Measurements from ENCODE around the gene CCDC91. TPM values are rescaled to one million over a fixed set of nuclear protein-coding genes. Genes with fewer than 3 reads are reported as not detected.
"Not testable (repeated sequence)": the region's sequence is repeated elsewhere in the genome, so short reads cannot be mapped to it uniquely, and the experiment has no call there.

The CCDC91 gene
- total and polyA plus RNA-seq, 2 donors = 34.7 to 60.2 TPM

GRCh38 chr12:28374556-28374955 is 184.3 kb downstream of the CCDC91 start:
- H3K4me1 ChIP-seq (ENCODE audit: control insufficient read depth in 2 of 2, insufficient read depth in 2 of 2, low read length in 2 of 2) = no peaks in the 10 kb centered on the region
- peaks cover 3 to 8% of the 10 kb centered on the region in 2 donors for H3K36me3 ChIP-seq (ENCODE audit: control insufficient read depth in 2 of 2, insufficient read depth in 2 of 2, low read length in 1 of 2)
- H3K4me3 ChIP-seq (ENCODE audit: low read length in 2 of 2) = no peak overlapping the region
- DNase-seq (ENCODE audit: low read depth in 6 of 9, low spot score in 9 of 9) = no peak
- H3K27ac ChIP-seq (ENCODE audit: low read depth in 1 of 2, low read length in 1 of 2) = no peak overlapping the region
- no peaks in the 10 kb centered on the region for H3K27me3 ChIP-seq (ENCODE audit: control insufficient read depth in 2 of 2, insufficient read depth in 1 of 2, low read length in 1 of 2)
- H3K9me3 ChIP-seq (ENCODE audit: control insufficient read depth in 2 of 2, insufficient read depth in 1 of 2, low read length in 1 of 2) = peaks cover 4 to 6% of the 10 kb centered on the region in 2 donors

- DNase-seq (ENCODE audit: low read depth in 6 of 9, low spot score in 9 of 9) = no peak
- Histone ChIP-seq H3K9me3 (ENCODE audit: control insufficient read depth in 2 of 2, insufficient read depth in 1 of 2, low read length in 1 of 2) (no peaks in the 10 kb centered on the region), H3K36me3 (ENCODE audit: control insufficient read depth in 2 of 2, insufficient read depth in 2 of 2, low read length in 1 of 2) (no peaks in the 10 kb centered on the region), H3K4me3 (ENCODE audit: low read length in 2 of 2) (no peak overlapping the region), H3K27ac (ENCODE audit: low read depth in 1 of 2, low read length in 1 of 2) (no peak overlapping the region), H3K27me3 (ENCODE audit: control insufficient read depth in 2 of 2, insufficient read depth in 1 of 2, low read length in 1 of 2) (no peaks in the 10 kb centered on the region), H3K4me1 (ENCODE audit: control insufficient read depth in 2 of 2, insufficient read depth in 2 of 2, low read length in 2 of 2) (no peaks in the 10 kb centered on the region)
Observed at GRCh38 chr12:28378736-28379135, 188.5 kb downstream of the CCDC91 start.

- not testable (repeated sequence) for H3K4me3 ChIP-seq (ENCODE audit: low read length in 2 of 2); H3K4me1 ChIP-seq (ENCODE audit: control insufficient read depth in 2 of 2, insufficient read depth in 2 of 2, low read length in 2 of 2); DNase-seq (ENCODE audit: low read depth in 6 of 9, low spot score in 9 of 9); H3K9me3 ChIP-seq (ENCODE audit: control insufficient read depth in 2 of 2, insufficient read depth in 1 of 2, low read length in 1 of 2); H3K27ac ChIP-seq (ENCODE audit: low read depth in 1 of 2, low read length in 1 of 2); H3K36me3 ChIP-seq (ENCODE audit: control insufficient read depth in 2 of 2, insufficient read depth in 2 of 2, low read length in 1 of 2); H3K27me3 ChIP-seq (ENCODE audit: control insufficient read depth in 2 of 2, insufficient read depth in 1 of 2, low read length in 1 of 2)
- WGBS = 96% methylated on average over 3 of the region's 3 CpGs
Observed at GRCh38 chr12:28379779-28380178, 189.5 kb downstream of the CCDC91 start.

- Histone ChIP-seq H3K27me3 (ENCODE audit: control insufficient read depth in 2 of 2, insufficient read depth in 1 of 2, low read length in 1 of 2) (no peaks in the 10 kb centered on the region), H3K36me3 (ENCODE audit: control insufficient read depth in 2 of 2, insufficient read depth in 2 of 2, low read length in 1 of 2) (no peaks in the 10 kb centered on the region), H3K4me3 (ENCODE audit: low read length in 2 of 2) (no peak overlapping the region), H3K27ac (ENCODE audit: low read depth in 1 of 2, low read length in 1 of 2) (no peak overlapping the region), H3K9me3 (ENCODE audit: control insufficient read depth in 2 of 2, insufficient read depth in 1 of 2, low read length in 1 of 2) (no peaks in the 10 kb centered on the region), H3K4me1 (ENCODE audit: control insufficient read depth in 2 of 2, insufficient read depth in 2 of 2, low read length in 2 of 2) (no peaks in the 10 kb centered on the region)
- DNase-seq (ENCODE audit: low read depth in 6 of 9, low spot score in 9 of 9) = no peak
- 95% methylated on average over 1 of the region's 1 CpG for WGBS
Observed at GRCh38 chr12:28383368-28383767, 193.1 kb downstream of the CCDC91 start.

- no peaks in the 10 kb centered on the region for H3K9me3 ChIP-seq (ENCODE audit: control insufficient read depth in 2 of 2, insufficient read depth in 1 of 2, low read length in 1 of 2)
- no peak for DNase-seq (ENCODE audit: low read depth in 6 of 9, low spot score in 9 of 9)
- H3K4me3 ChIP-seq (ENCODE audit: low read length in 2 of 2) = no peak overlapping the region
- 93% methylated on average over 4 of the region's 4 CpGs for WGBS
- H3K4me1 ChIP-seq (ENCODE audit: control insufficient read depth in 2 of 2, insufficient read depth in 2 of 2, low read length in 2 of 2) = no peaks in the 10 kb centered on the region
- peaks cover 0 to 3% of the 10 kb centered on the region in 2 donors for H3K36me3 ChIP-seq (ENCODE audit: control insufficient read depth in 2 of 2, insufficient read depth in 2 of 2, low read length in 1 of 2)
- no peak overlapping the region for H3K27ac ChIP-seq (ENCODE audit: low read depth in 1 of 2, low read length in 1 of 2)
- no peaks in the 10 kb centered on the region for H3K27me3 ChIP-seq (ENCODE audit: control insufficient read depth in 2 of 2, insufficient read depth in 1 of 2, low read length in 1 of 2)
Observed at GRCh38 chr12:28388879-28389278, 198.6 kb downstream of the CCDC91 start.

GRCh38 chr12:28390206-28390605 is 199.9 kb downstream of the CCDC91 start:
- Histone ChIP-seq H3K9me3 (ENCODE audit: control insufficient read depth in 2 of 2, insufficient read depth in 1 of 2, low read length in 1 of 2) (no peaks in the 10 kb centered on the region), H3K4me3 (ENCODE audit: low read length in 2 of 2) (no peak overlapping the region), H3K36me3 (ENCODE audit: control insufficient read depth in 2 of 2, insufficient read depth in 2 of 2, low read length in 1 of 2) (peaks cover 0 to 5% of the 10 kb centered on the region in 2 donors), H3K4me1 (ENCODE audit: control insufficient read depth in 2 of 2, insufficient read depth in 2 of 2, low read length in 2 of 2) (no peaks in the 10 kb centered on the region), H3K27ac (ENCODE audit: low read depth in 1 of 2, low read length in 1 of 2) (no peak overlapping the region), H3K27me3 (ENCODE audit: control insufficient read depth in 2 of 2, insufficient read depth in 1 of 2, low read length in 1 of 2) (no peaks in the 10 kb centered on the region)
- no peak for DNase-seq (ENCODE audit: low read depth in 6 of 9, low spot score in 9 of 9)
- 99% methylated on average over 1 of the region's 1 CpG for WGBS

GRCh38 chr12:28390761-28391385 is 200.6 kb downstream of the CCDC91 start:
- 95% methylated on average over 4 of the region's 4 CpGs for WGBS
- Histone ChIP-seq H3K27ac (ENCODE audit: low read depth in 1 of 2, low read length in 1 of 2) (no peak overlapping the region), H3K9me3 (ENCODE audit: control insufficient read depth in 2 of 2, insufficient read depth in 1 of 2, low read length in 1 of 2) (no peaks in the 10 kb centered on the region), H3K36me3 (ENCODE audit: control insufficient read depth in 2 of 2, insufficient read depth in 2 of 2, low read length in 1 of 2) (peaks cover 0 to 7% of the 10 kb centered on the region in 2 donors), H3K27me3 (ENCODE audit: control insufficient read depth in 2 of 2, insufficient read depth in 1 of 2, low read length in 1 of 2) (no peaks in the 10 kb centered on the region), H3K4me3 (ENCODE audit: low read length in 2 of 2) (no peak overlapping the region), H3K4me1 (ENCODE audit: control insufficient read depth in 2 of 2, insufficient read depth in 2 of 2, low read length in 2 of 2) (no peaks in the 10 kb centered on the region)
- no peak for DNase-seq (ENCODE audit: low read depth in 6 of 9, low spot score in 9 of 9)

GRCh38 chr12:28409892-28410291 is 219.6 kb downstream of the CCDC91 start:
- H3K9me3 ChIP-seq (ENCODE audit: control insufficient read depth in 2 of 2, insufficient read depth in 1 of 2, low read length in 1 of 2) = no peaks in the 10 kb centered on the region
- peaks cover 0 to 4% of the 10 kb centered on the region in 2 donors for H3K36me3 ChIP-seq (ENCODE audit: control insufficient read depth in 2 of 2, insufficient read depth in 2 of 2, low read length in 1 of 2)
- H3K4me3 ChIP-seq (ENCODE audit: low read length in 2 of 2) = no peak overlapping the region
- no peak for DNase-seq (ENCODE audit: low read depth in 6 of 9, low spot score in 9 of 9)
- WGBS = 100% methylated on average over 1 of the region's 1 CpG
- H3K27me3 ChIP-seq (ENCODE audit: control insufficient read depth in 2 of 2, insufficient read depth in 1 of 2, low read length in 1 of 2) = no peaks in the 10 kb centered on the region
- H3K4me1 ChIP-seq (ENCODE audit: control insufficient read depth in 2 of 2, insufficient read depth in 2 of 2, low read length in 2 of 2) = no peaks in the 10 kb centered on the region
- H3K27ac ChIP-seq (ENCODE audit: low read depth in 1 of 2, low read length in 1 of 2) = no peak overlapping the region

GRCh38 chr12:28413460-28414109 is 223.3 kb downstream of the CCDC91 start:
- Histone ChIP-seq H3K36me3 (ENCODE audit: control insufficient read depth in 2 of 2, insufficient read depth in 2 of 2, low read length in 1 of 2) (peaks cover 0 to 4% of the 10 kb centered on the region in 2 donors), H3K4me1 (ENCODE audit: control insufficient read depth in 2 of 2, insufficient read depth in 2 of 2, low read length in 2 of 2) (no peaks in the 10 kb centered on the region), H3K9me3 (ENCODE audit: control insufficient read depth in 2 of 2, insufficient read depth in 1 of 2, low read length in 1 of 2) (no peaks in the 10 kb centered on the region), H3K27me3 (ENCODE audit: control insufficient read depth in 2 of 2, insufficient read depth in 1 of 2, low read length in 1 of 2) (no peaks in the 10 kb centered on the region), H3K27ac (ENCODE audit: low read depth in 1 of 2, low read length in 1 of 2) (no peak overlapping the region), H3K4me3 (ENCODE audit: low read length in 2 of 2) (no peak overlapping the region)
- WGBS = 93% methylated on average over 6 of the region's 6 CpGs
- no peak for DNase-seq (ENCODE audit: low read depth in 6 of 9, low spot score in 9 of 9)

Data from thymus (tissue), 11 donors.